GM12872 (cell line): ENCODE results near the gene UBA1.

ENCODE experiments used
- TF ChIP-seq, protein P1 (sequence below): IDR thresholded peaks from 3 replicates; pipeline ENCODE4 v1.5.1; 2011; ENCODE audit warnings: low read depth, mild to moderate bottlenecking, low read length, moderate library complexity; ENCODE audit not compliant: insufficient read depth

Gene UBA1

DNA sequence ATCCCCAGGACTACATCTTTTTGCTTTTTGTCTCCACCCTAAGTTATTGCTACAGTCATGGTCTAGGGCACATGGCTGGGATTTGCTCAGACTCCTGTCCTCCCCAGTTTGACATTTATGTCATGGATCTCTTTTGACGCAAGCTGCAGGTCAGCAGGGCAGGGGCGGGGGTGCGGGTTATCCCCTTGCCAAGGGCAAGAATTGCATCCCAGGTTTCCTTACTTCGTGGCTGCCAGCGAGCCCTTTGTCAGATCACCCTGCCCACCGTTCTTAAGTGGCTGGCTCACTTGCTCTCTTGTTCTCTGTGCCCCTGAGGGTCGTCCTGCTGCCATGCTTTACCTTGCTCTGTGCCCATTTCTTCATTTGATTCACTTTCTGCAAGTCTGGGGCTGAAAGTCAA is 21.1 kb upstream of the UBA1 start:
- TF ChIP-seq, protein P1, sequence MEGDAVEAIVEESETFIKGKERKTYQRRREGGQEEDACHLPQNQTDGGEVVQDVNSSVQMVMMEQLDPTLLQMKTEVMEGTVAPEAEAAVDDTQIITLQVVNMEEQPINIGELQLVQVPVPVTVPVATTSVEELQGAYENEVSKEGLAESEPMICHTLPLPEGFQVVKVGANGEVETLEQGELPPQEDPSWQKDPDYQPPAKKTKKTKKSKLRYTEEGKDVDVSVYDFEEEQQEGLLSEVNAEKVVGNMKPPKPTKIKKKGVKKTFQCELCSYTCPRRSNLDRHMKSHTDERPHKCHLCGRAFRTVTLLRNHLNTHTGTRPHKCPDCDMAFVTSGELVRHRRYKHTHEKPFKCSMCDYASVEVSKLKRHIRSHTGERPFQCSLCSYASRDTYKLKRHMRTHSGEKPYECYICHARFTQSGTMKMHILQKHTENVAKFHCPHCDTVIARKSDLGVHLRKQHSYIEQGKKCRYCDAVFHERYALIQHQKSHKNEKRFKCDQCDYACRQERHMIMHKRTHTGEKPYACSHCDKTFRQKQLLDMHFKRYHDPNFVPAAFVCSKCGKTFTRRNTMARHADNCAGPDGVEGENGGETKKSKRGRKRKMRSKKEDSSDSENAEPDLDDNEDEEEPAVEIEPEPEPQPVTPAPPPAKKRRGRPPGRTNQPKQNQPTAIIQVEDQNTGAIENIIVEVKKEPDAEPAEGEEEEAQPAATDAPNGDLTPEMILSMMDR: no peak

DNA sequence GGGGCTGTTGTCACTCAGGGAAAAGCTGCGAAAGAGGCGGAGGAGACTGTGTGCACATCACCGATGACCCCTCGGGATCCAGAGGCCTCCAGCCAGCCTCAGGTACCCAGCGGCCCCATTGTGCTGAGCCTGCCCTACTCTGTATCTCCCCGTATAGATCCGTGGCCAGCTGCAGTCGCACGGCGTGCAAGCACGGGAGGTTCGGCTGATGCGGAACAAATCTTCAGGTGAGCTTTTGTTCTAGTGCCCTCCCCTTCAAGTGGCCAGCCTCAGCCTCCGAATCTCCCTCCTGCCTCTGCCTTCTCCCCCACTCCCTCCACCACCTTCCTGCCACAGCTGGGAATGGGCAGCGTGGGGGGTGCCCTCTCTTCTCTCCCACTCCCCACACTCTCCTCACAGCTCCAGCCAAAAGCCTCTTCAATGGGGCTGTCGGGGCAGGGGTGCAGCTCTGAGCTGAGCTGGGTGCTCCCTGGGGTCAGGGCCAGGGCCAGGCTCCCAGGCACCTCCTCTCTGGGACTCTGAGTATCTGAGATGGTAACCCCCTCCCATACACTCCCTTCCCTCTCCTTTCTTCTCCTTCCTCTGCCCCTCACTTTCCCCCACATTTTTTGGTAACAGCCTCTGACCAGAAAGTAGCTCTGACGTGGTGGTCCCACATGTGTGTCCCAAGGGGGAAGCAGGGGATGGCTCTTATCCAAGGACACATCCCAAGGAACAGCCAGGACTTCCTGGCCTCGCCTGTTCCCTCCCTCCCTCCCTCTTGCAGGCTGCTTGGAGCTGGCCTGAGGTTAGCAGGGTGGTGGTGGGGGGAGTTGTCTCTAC is 20.4 kb upstream of the UBA1 start:
- TF ChIP-seq, protein P1: no peak

DNA sequence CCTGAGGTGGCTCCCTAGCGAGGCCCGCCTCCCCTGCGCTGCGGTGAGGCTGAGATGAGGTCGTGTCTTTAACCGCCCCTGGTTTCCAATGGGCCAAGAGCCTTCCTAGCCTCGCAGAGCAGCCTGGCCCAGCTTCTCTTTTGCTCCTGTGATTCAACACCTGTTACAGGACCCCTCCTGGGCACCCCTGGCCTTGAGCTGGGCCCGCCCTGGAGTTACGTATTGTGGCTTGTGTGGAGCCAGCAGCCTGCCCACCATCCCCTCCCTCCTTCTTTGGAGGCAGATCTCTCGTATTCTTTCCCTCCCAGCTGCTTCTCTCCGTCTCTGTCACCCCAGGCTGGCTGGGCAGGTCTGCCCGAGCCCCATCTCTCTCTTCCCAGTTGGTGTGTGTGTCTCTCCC is 19.3 kb upstream of the UBA1 start:
- TF ChIP-seq, protein P1: no peak

DNA sequence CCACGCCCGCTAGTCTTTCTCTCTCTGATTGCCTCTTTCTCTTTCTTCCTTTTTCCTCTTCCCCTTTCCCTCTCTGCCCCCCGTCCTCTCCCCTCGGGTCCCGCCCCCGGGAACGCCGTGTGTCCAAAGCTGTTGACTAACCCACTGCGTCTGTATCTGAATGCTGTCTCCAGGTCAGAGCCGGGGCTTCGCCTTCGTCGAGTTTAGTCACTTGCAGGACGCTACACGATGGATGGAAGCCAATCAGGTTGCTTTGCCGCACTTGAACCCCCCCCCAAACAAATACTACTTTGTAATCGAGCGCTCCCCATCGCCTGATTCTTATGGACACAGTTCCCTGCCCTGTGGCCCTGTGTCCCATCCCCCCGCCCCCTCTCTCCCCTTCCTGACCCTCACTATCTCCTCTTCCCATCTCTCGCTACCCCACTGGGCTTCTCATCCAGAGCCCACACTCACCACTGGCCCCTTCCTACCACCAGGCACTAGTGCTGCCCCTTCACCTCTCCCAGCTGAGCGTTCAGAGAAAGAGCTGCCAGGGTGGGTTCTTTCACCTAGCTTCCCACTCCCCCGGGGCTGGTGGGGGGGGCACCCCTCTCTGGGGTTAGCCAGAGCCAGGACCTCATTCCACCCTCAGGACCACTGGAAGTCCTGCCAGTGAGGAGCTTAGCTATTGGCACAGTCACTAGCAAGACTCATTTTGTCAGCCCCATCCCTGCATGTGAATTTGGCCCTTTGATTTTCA is 18.6 kb upstream of the UBA1 start:
- TF ChIP-seq, protein P1: no peak

DNA sequence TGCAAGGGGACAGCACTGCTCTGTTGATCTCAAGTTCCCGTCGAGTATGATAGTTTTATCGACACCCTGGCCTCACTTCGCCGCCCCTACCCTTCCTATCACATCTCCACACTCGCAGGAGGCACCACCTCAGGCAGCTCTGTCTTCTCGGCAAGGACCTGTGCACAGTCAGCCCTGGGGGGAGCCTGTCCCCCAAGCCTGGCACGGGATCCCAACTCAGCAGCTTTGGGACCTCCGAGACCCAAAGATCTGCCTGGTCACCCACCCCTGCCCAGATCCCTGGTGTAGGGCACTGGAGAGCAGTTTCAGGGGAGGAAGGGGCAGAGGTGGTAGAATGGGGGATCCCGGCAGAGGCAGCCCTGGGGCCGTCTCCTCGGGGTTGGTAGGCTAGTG is 18.0 kb upstream of the UBA1 start:
- TF ChIP-seq, protein P1: no peak

DNA sequence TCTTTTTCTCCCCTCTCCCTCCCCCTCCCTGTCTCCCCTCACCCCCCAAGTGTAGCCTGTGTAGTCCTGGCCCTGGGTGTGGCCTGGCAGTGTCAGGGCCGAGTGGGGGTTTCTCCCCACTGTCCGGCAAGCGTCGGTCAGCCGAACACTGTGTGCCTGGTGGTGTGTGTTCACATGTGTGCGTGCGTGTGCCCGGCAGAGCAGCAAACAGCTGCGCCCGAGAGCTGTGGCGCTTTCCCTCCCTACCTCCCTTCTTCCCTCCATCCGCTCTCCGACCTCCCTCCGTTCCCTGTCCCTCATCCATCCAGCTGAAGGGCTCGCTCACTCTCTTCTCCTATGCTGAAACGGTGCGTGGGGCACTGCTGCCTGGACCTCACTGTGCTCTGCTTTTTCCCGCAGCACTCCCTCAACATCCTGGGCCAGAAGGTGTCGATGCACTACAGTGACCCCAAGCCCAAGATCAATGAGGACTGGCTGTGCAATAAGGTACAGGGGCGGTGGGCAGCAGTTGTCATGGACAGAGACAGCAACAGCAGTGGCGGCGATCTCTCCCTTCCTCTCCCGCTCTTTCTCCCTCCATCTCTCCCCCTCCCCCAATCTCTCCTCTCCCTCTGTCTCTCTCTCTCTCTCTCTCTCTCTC is 17.4 kb upstream of the UBA1 start:
- TF ChIP-seq, protein P1: no peak

DNA sequence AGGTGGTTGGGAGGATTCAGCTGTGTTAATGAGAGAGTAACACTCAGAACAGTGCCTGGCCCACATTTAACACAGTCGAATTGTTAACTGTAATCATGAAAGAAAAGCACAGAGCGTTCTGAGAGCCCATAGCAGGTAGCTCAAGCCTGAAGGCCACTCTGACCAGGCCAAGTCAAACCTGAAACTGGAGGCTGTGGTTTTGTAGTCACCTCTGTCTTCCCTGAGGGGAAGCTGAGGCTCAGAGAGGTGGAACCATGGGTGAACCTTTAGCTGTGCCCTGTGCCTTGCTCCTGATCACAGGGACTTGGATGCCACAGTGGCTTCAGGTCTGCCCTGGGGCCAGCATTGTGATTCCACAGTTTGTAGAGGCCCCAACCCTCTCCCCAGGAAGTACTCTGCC is 16.6 kb upstream of the UBA1 start:
- TF ChIP-seq, protein P1: no peak
